Fibroblast of skin of left quadriceps (primary cell): Measurements from ENCODE around the gene DCLK1.

Experiments used
- DNase-seq, 2 experiments: peaks; one replicate each; pipeline ENCODE4 v3.0.0-alpha.2; 2013; ENCODE audit warnings: low read depth in 2 of 2

Gene DCLK1

DNA sequence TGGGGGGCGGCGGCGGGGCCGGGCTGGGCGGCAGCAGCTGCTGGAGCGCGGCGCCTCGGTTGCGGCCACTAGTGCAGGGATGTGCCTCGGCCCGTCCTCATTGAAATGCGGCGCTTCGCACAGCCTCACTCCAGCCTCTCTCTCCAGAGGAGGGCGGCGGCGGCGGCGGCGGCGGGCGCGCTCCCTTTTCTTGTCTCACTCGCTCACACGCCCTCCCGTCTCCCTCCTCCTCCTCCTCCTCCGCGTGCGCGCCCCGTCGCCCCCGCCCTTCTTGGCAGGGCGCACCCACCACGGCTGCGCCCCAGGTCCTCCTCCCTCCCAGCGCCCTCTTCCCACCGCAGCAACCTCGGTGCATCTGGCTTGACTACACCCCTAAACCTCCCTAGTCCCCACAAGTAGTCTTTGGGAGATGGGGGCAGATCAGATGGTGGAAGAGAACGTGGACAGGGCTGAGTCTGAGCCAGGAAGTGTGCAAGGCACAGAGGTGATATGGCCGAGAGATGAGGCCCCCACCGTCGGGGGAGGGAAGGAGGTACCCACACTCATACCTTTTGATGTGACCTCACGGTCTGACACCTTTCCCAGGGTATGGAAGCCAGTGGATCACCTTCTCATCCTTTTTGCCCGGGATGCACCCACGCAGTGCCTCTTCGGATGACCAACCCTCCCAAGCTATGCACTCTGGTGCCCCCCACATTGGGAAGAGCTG lies at the start of gene DCLK1:
Gene DCLK1, minus strand, starts transcription at position 161 of the 709 bp plus-strand sequence.
- peak; percentile 8 to 14 for DNase-seq

DNA sequence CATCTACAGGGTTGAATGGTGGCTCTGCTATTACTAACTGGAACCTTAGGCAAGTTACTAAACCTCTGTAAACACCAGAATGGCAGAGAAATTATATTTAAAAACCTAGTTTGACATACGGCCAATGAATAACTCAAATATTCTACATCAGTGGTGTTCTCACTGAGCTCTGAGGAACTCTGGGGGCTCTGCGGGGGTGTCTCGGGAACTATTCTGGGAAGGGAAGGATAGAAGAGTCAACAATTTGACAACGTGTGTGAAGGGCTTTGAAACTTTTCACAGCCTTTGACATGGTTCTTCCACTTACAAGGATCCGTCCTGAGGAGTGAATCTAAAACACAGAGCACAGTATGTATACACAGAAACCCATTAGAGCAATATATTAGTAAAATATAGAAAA lies 44.4 kb upstream of the DCLK1 start:
- no peak for DNase-seq

DNA sequence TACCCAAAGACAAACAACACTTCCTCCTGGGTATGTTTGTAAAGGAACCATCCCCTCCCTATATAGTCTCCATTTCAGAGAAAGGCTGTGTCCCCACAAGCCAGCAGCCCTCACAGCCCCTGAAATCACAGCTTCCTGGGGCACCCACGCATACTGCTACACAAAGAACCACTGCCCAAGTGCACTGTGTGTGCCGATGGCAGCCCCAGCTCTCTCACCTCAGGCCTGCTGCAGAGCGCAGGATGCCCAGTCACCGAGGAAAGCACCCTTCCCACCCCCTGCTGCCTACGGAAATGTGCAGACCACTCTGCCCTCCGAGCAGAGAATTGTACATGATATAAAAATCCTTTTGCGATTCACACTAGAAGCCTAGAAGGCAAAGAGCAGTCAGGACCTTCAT lies 43.7 kb upstream of the DCLK1 start:
- DNase-seq = no peak

DNA sequence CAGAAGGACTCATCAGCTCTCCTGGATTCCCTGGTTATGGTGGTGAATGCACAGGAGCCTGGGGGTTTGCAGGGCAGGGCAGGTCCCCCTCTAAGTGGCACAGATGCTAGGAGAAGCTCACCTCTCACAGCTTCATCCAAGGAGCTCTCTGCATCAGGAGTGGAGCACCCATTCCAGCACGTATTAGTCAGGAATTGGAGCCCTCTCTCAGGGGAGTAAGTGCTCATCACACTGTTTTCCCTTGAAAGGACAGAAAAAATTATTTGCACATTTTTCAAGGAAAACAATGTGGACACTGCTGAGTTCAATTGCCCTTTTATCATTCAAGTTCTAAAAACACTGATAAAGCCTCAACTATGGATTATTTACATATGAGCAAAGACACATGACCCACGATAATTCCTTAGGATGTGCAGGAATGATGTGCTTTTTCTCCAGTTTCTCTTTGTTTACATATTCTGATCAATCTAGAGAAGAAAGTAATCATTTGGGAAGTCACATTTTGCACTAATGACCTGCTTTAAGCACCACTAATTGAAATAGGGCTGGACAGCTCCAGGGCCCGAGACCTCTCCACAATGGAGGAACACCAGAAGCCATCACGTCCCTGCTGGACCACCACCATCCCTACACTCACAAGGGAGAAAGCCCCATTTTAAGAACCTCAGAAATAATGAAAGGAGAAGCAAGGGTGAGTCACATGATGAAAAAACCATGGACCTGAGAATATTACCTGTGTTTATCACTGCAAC lies 42.6 kb upstream of the DCLK1 start:
- no peak for DNase-seq

DNA sequence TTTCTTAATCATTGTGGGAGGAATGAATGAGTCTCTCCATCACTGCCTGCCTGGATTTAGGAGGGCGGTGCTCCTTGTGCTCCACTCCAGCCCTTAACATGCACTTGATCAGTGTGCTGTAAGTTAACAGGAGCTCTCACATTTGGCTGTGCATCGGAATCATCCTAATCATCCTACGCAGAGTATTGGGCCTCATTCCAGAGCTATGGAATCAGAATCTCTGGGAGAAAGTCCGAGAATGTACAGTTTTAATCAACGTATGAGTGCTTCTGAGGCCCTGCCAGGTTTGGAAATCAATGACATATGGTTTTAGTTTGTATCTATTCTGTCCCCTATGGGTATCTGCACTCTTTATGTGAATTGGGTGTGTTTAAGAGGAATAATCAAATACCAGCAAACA lies 34.9 kb upstream of the DCLK1 start:
- peak; percentile 80 to 82 for DNase-seq

DNA sequence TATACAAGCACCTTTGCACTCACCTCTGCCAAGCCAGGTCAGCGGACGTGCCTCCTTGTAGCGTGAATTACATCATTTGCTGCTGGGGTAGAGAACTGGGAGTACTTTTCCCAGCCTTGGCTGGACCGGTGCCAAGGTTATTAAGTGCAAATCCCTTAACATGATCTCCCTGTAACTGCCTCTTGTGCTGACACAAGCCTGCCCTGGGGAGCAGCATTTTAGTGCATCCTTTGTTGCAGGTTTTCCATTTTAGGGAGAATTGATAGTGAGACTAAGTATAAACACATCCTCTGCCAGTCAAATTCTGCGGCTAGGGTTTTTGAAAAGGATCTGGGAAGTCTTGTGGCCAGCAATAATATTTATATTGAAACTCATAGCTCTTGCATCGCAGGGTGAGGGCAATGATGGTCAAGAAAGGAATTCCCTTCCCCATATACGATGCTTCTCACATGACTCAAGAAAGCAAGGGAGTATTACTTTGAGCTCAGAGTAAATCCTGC lies 32.7 kb upstream of the DCLK1 start:
- peak; percentile 80 to 81 for DNase-seq

DNA sequence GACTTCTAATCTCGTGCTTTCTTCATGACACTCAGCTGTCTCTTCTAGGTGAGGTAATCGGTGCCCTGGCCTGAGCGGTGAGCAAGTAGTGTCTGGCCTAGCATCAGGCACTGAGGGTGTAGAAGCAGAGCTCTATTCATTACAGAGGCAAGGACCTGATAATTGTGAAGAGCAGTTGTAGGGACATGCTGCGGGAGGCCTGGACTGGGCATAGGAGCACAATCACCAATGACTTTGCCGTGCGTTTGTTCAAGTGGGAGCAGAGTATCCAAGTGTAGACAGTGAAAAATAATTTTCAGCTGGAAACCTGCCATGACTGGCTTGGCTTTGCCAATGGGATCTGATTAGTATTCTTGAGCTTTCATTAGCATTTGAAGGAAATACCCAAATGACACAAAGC lies 32.1 kb upstream of the DCLK1 start:
- peak in 1 of 2 experiments; percentile 3 for DNase-seq

DNA sequence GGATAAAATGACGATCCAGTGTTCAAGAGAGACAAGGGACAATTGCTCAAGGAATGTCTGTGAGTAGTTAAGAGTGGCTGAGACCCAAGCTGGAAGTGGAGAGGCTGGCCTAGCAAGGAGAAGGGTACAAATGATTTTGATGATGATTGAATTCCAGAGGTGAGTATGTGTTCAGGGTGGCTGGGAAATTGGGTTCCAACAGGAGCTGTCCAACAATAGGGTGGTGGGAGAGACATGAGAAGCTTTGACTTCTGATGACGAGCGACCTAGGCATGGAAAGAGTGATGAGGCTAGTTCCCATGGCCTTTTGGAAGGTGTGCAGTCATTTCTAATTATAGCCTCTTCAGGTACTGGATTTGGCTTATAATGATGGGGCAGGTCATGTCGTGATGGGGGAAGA lies 29.1 kb upstream of the DCLK1 start:
- no peak for DNase-seq

DNA sequence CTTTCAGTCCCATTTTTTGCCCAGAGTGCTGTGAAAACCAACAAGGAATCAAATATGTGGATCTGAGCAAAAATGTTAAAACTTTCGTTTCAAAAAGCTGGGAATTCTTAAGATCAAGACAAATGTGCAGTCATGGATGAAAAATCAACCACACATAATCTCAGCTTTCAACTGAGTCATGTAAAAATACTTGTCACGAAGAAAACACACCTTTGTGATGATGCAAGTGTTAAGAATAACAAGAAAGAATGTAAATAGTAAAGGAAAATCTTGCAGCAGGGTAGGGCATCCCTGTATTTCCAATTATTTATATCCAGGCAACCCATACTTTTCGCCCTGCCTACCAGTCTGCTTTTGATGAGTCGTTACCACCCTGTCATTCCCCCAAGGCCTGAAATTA lies 27.4 kb upstream of the DCLK1 start:
- no peak for DNase-seq

DNA sequence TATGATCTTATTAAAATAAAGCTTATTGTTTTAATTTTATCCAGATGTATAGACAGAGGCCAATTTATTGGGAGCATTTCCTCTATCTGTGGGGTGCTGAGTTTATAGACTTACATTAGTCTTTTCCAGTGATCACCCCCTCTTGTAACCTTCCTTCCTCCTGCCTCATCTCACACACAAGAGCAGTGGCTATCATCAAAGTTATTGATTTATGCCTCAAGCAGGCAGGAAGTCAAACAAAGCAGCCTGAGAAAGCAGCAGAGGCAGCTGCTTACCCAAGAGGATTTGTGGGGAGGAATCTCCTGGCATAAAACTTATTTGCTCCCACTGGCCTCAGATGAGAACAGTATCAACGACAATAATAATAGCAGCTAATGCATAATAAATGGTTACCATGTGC lies 26.3 kb upstream of the DCLK1 start:
- DNase-seq = peak; percentile 62 to 64

DNA sequence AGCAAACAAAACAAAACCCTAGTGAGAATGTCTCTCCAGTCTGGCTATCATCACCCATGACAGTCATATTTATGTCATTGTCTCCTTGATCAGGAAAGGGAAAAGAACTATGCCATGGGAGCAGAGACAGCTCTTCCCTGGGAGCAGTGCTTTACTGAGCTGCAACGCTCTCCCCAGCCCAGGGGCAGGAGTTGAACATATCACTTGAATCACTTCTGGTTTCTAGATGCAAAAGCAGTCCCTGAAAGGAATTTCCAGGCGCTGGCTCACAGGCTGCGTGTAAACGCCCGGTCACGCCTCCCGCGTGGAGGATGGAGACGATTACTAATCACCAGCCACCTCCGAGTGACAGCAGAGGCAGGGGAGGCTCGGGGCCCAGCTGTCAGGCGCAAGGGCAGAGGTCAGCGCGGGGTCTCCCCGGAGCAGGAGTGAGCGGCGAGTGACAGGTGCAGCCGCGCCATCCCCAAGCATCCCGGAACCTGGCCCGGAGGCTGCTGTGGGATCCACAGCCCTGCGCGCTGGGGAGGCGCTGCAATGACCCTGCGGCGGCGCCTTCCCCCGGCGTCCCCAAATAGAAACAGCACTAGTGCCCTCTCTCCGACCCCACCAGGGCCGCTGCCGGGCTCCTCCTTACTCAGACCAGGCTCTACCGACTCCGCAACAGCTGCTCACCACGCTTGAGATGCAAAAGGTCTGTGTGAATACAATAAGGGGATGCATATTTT lies 23.5 kb upstream of the DCLK1 start:
- no peak for DNase-seq

DNA sequence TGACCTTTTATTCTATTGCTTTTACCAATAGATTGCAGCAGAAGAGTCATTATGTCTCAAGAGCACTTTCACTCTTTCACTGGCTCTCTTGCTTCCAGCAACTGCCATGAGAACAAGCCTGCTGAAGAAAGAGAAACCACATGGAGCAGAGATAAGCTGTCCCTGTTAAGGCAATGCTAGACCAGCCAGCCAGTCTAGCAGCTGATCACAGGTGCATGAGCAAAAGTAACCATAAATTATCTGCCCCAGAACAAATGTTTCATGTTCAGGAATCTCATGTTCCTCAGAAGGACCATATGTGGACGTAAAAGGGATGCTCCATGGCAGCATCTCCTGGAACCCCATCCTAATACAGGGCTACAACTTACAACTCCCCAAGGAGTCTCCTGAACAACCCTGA lies 20.4 kb upstream of the DCLK1 start:
- DNase-seq = no peak

DNA sequence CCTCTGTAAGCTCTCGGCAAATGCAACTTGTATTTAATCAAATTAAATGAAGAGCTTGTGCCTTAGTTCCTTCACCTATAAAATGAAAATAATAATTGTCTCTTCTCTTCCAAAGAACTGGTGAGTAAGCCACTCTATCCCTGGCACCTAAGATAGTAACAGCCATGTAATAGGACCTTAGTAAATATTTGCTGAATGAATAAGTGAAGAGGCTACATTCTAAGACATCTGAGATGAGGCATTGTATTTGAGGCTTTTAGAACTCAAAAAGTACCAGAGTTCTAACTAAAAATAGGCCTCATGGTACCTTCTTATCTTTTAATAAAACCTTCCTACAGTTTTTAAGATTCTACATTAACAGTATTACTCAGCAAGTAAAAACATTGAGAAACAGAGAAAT lies 17.3 kb upstream of the DCLK1 start:
- no peak for DNase-seq

DNA sequence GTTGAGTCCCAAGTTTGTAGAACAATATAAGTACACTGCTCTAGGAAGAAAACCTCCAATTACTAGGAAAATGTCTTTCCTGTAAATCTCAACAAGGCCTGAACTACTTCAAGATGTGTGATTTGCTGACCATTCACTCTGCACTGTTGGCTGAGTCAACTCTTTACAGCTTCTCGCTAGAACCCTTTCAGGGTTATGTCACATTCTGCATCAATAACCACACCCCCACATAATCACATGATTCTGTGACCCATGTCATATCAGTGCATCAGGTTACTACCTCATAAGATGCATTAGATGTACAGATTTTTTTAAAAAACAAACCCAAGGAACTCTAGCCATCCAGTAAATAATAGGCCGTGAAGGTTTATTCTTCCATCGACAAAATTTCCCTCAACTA lies 16.1 kb upstream of the DCLK1 start:
- DNase-seq = no peak

DNA sequence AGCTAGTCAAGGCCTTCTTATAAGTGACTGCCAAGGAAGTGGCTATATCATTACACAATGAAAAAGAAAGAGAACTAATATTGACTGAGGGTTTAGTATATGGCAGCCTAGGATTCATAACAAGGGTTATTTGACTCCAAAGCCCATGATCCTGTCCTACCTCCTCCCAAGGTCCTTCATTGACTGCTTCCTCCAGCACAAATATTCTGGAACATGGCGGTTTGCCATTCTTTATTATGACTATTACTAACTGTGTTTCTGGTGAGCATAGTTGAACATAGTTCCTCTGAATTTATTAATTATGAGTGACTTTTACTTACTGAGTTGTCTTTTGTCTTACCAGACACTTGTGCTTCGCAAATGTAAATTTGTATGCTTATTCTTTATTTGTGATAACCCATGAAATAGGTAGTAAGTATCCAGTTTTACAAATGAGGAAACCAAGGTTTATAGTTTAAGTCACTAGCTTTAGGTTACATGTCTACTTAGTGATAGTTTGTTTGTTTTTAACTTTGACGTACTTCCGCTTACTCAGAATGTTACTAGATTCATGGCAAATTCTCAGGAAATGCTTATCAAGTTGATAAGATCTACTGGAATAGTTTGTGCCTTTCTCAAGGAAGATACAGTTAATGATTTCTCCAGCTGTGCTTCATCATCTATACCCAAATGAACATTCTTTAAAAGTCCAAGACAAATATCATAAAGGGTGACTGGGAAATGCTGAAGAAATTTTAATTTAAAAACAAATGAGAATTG lies 15.5 kb upstream of the DCLK1 start:
- DNase-seq = no peak

DNA sequence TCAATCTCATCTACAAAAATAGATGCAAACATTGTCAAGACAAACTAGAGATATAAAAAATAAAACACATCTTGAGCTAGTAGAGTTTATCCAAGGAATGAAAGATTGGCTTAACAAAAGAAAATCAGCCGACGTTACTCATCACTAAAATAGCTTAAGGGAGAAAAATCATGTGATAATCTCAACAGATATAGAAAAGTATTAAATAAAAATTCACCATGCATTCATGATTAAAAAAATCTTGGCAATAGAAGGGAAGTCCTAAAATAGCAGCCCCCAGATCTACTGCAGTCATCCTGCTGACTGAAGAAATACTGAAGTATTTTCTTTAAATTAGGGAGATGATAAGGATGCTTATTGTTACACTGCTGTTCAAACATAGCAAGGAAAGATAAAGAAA lies 12.6 kb upstream of the DCLK1 start:
- DNase-seq = no peak

DNA sequence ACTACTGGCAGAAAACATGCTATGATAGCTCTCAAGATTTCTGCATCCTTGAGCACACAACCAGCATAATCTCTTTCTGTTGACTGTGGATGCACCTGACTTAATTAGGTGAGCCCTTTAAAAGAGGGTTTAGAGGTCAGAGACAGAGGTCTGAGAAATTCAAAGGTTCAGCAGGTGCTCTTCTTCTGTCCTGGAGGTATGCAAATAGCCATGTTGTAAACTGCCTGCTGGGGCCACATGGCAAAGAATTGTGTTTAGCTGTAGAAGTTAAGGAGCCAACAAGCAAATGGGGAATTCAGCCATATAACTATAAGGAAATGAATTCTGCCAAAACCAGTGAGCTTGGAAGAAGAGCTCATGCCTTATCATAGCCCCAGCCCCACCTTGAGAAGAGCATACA lies 11.6 kb upstream of the DCLK1 start:
- DNase-seq = no peak

DNA sequence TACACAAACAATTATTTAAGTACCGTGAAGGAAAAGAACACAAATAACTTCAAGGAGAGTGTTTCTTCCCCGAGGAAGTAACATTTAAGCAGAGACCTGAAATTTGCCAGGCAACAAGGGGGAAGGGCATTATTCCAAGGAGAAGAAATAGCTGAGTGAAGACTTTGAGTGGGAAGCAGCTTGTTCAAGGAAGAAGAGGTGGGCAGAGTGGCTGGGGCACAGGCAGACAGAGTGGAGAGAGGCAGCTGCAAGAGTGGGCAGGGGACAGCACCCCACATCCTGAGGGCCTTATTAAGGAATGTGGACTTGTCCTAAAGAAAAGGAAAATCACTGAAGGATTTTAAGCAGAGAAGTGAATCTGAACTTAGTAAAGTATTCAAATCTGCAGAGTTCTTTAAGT lies 4.7 kb upstream of the DCLK1 start:
- no peak for DNase-seq

DNA sequence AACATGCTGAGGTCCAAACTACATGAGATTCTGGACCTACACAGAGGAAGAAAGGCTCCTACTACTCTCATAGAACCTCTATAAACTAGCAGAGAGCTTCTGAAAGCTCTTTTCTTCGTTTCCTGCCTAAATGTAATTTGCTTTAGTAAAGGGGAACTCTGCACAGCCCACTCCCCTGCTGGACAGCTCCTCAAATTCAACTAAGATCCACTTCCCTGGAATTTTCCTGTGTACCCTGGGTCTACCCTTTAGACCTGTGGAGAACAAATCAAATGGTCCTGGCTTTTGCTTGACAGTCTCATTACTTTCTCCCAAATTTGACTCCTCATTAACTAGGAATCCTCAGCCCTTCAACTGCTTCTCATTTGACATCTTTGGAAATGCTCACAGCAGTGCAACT lies 3.5 kb upstream of the DCLK1 start:
- DNase-seq = no peak

DNA sequence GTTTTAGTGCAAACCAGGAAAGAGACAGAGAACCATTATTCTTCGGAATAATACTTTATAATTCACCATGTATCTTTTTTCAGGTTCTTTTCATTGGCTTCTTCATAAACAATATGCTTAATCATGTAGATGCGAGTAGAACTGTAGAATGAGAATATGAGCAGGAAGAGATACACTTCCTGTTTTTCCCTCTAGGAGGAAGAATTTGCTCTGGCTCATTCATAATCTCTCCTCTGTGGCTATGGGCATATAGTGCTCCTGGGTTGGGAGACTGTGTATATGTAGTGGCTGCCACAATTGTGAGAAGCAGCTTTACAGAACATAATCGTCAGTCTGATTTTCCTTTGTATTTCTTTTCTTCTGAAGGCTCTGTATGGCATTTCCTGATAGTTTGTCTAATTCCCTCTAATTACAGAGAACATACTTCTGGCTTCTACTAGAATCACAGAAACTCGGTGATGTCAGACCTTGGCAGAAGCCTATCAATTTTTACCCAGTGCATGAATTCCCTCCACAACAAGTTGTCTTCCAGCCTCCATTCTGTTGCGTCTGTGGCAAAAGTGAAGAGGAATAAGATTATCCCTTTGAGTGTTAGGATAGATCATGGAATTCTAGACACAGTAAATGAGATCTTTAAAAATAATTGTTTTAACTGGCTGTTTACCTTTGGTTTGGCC lies 2.9 kb upstream of the DCLK1 start:
- no peak for DNase-seq

DNA sequence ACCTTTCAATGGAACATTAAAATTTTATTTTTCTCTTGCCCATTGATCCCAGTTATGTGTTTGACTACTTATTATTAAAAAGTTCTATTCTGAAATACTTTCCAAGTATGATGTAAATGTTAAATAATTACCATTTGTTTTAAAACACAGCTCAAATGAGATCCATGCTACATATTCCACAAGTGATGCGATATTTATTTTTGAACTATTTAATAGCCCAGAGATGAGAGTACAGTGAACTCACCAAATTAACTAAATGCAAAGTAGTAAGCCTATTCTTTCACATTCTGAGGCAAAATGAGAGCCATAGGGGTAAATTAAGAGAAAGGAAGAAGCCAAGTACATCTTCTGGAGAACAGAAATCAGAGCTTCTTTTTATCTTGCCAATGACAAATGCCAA lies 1.2 kb upstream of the DCLK1 start:
- no peak for DNase-seq
